Measurements from ENCODE around the gene WDR62. TPM values are rescaled to one million over a fixed set of nuclear protein-coding genes. Genes with fewer than 3 reads are reported as not detected.

WDR62 gene
- total RNA-seq, 1 experiment from 2014 or later: 32.9 TPM

GRCh38 chr19:36010402-36010801 lies 44.3 kb upstream of the WDR62 start:
- POLR2A ChIA-PET: no interaction called here
- Histone ChIP-seq H3K27me3 (replicated peaks; ENCODE audit: control insufficient read depth, insufficient read depth, low read length) (no peaks in the 10 kb centered on the region), H3K9me3 (no peaks in the 10 kb centered on the region), H3K4me1 (peaks cover 11% of the 10 kb centered on the region), H3K36me3 (ENCODE audit: control insufficient read depth, insufficient read depth, low read length) (peaks cover 2% of the 10 kb centered on the region), H3K4me3 (ENCODE audit: low read depth, low read length) (no peak overlapping the region)
- TF ChIP-seq CTCF (IDR thresholded peaks at IDR 0.05; ENCODE audit: insufficient read depth in 1 of 2, low read depth in 1 of 2, low read length in 1 of 2, severe bottlenecking in 1 of 2, unreplicated experiment in 1 of 2): no peak
- intact Hi-C loops (cut with micrococcal nuclease; ENCODE audit: unreplicated experiment): no loop called here
- no peak for DNase-seq
- H3K4me1 Mint-ChIP-seq (ENCODE audit: low read depth, unreplicated experiment): peaks cover 36% of the 10 kb centered on the region
- H3K4me3 Mint-ChIP-seq (ENCODE audit: unreplicated experiment): no peak overlapping the region
- H3K9me3 Mint-ChIP-seq (ENCODE audit: unreplicated experiment): no peaks in the 10 kb centered on the region
- peak overlapping the region; percentile 39 for H3K27ac Mint-ChIP-seq (ENCODE audit: unreplicated experiment)
- no peaks in the 10 kb centered on the region for H3K27me3 Mint-ChIP-seq (ENCODE audit: insufficient read depth, unreplicated experiment)
- CTCF ChIA-PET: interaction anchor here (0.5 kb wide), 1 partner anchor 25 kb away, joined by 3 read pairs; no protein-coding TSS in a partner anchor
- peaks cover 34% of the 10 kb centered on the region for H3K36me3 Mint-ChIP-seq (ENCODE audit: insufficient read depth, unreplicated experiment)
- no TSS peak for BruUV-seq (replicated peaks)

GRCh38 chr19:36013280-36014011 lies 41.3 kb upstream of the WDR62 start:
- no peak for DNase-seq
- BruUV-seq (replicated peaks): TSS peak; percentile 29
- Histone ChIP-seq H3K4me3 (ENCODE audit: low read depth, low read length) (peak overlapping the region; percentile 72), H3K9me3 (no peaks in the 10 kb centered on the region), H3K4me1 (peaks cover 12% of the 10 kb centered on the region), H3K27me3 (replicated peaks; ENCODE audit: control insufficient read depth, insufficient read depth, low read length) (no peaks in the 10 kb centered on the region), H3K36me3 (ENCODE audit: control insufficient read depth, insufficient read depth, low read length) (no peaks in the 10 kb centered on the region; the same call in 1 of the 2 replicates)
- intact Hi-C loops (cut with micrococcal nuclease; ENCODE audit: unreplicated experiment): loop anchor here (1.0 kb wide), 2 partner anchors 41 to 102 kb away; partner anchors contain the start of genes TBCB, THAP8 and WDR62
- Mint-ChIP-seq H3K27me3 (ENCODE audit: insufficient read depth, unreplicated experiment) (no peaks in the 10 kb centered on the region), H3K27ac (ENCODE audit: unreplicated experiment) (peak overlapping the region; percentile 92), H3K36me3 (ENCODE audit: insufficient read depth, unreplicated experiment) (peaks cover 32% of the 10 kb centered on the region), H3K4me3 (ENCODE audit: unreplicated experiment) (peak overlapping the region; percentile 98), H3K4me1 (ENCODE audit: low read depth, unreplicated experiment) (peaks cover 34% of the 10 kb centered on the region), H3K9me3 (ENCODE audit: unreplicated experiment) (no peaks in the 10 kb centered on the region)
- ChIA-PET CTCF (interaction anchor here (0.7 to 1.7 kb wide), 8 partner anchors 10 to 115 kb away, joined by 3 to 6 read pairs (median 3); partner anchors contain the start of gene THAP8), POLR2A (interaction anchor here (0.9 to 1.5 kb wide), 6 partner anchors 16 to 268 kb away, joined by 3 to 14 read pairs (median 6); partner anchors contain the start of genes POLR2I, PSENEN, THAP8 and U2AF1L4)
- TF ChIP-seq CTCF (IDR thresholded peaks at IDR 0.05; ENCODE audit: insufficient read depth in 1 of 2, low read depth in 1 of 2, low read length in 1 of 2, severe bottlenecking in 1 of 2, unreplicated experiment in 1 of 2): no peak

GRCh38 chr19:36014012-36014924 lies 40.4 kb upstream of the WDR62 start, which contains the start of gene ALKBH6:
Gene ALKBH6 (minus strand): TSS chr19:36014213. CDS start chr19:36013397, 816 bp downstream.
- Histone ChIP-seq H3K4me3 (ENCODE audit: low read depth, low read length) (peak within 1 kb of the TSS; percentile 72), H3K9me3 (no peaks in the 10 kb centered on the region), H3K36me3 (ENCODE audit: control insufficient read depth, insufficient read depth, low read length) (no peaks in the 10 kb centered on the region; the same call in 1 of the 2 replicates), H3K27me3 (replicated peaks; ENCODE audit: control insufficient read depth, insufficient read depth, low read length) (no peaks in the 10 kb centered on the region), H3K4me1 (peaks cover 12% of the 10 kb centered on the region)
- ChIA-PET POLR2A (interaction anchor here (0.6 to 1.5 kb wide), 10 partner anchors 16 to 269 kb away, joined by 3 to 14 read pairs (median 4); partner anchors contain the start of genes POLR2I, PSENEN, THAP8 and U2AF1L4), CTCF (interaction anchor here (0.7 to 1.7 kb wide), 8 partner anchors 10 to 114 kb away, joined by 3 to 6 read pairs (median 3); partner anchors contain the start of gene THAP8)
- Mint-ChIP-seq H3K36me3 (ENCODE audit: insufficient read depth, unreplicated experiment) (peaks cover 27% of the 10 kb centered on the region), H3K4me3 (ENCODE audit: unreplicated experiment) (peak within 1 kb of the TSS; percentile 98), H3K4me1 (ENCODE audit: low read depth, unreplicated experiment) (peaks cover 34% of the 10 kb centered on the region), H3K27ac (ENCODE audit: unreplicated experiment) (peak within 1 kb of the TSS; percentile 92), H3K9me3 (ENCODE audit: unreplicated experiment) (no peaks in the 10 kb centered on the region), H3K27me3 (ENCODE audit: insufficient read depth, unreplicated experiment) (no peaks in the 10 kb centered on the region)
- peak; percentile 99 for DNase-seq
- intact Hi-C loops (cut with micrococcal nuclease; ENCODE audit: unreplicated experiment): loop anchor here (1.0 kb wide), 2 partner anchors 40 to 101 kb away; partner anchors contain the start of genes TBCB, THAP8 and WDR62
- TSS peak; percentile 79 for BruUV-seq (replicated peaks)
- TF ChIP-seq CTCF (IDR thresholded peaks at IDR 0.05; ENCODE audit: insufficient read depth in 1 of 2, low read depth in 1 of 2, low read length in 1 of 2, severe bottlenecking in 1 of 2, unreplicated experiment in 1 of 2): no peak

All from Caco-2 (cell line).